CD4-positive, alpha-beta T cell treated with Interleukin-2 at 100 ng/mL for 4 hours (primary cell): ENCODE results near the gene RALA.

ENCODE experiments used
- DNase-seq: peaks from one replicate; pipeline ENCODE4 v3.0.0-alpha.2; 2020; ENCODE audit warnings: low spot score

RALA gene, protein sequence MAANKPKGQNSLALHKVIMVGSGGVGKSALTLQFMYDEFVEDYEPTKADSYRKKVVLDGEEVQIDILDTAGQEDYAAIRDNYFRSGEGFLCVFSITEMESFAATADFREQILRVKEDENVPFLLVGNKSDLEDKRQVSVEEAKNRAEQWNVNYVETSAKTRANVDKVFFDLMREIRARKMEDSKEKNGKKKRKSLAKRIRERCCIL

DNA sequence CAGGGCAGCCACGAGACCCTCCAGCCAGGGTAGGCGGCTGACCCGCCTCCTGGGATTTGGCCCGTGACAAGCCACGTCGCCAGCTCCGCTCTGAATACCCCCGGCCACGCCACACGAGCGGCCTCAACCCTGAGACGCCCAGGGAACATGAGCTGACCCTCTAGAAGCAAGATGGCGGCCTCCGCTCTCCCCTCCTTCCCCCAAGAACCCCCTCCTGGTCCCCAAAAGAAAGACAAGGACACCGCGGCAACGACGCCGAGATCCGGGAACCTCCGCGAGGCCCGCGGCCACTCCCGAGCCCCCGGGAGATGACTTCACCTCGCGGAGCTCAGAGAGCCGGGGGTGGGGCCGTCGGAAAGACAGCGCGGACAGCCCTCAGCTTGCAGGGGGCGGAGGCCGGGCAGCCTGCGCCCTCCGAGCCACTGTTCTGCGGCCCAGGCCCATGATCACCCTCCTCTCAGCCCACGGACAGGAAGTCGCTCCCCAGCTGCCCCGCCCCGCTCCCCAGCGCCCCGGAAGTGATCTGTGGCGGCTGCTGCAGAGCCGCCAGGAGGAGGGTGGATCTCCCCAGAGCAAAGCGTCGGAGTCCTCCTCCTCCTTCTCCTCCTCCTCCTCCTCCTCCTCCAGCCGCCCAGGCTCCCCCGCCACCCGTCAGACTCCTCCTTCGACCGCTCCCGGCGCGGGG lies at the start of gene RALA:
Gene RALA (plus strand): TSS at position 526 of the 685 bp plus-strand sequence. CDS start 63,096 bp downstream, outside the sequence.
- peak; percentile 90 for DNase-seq

DNA sequence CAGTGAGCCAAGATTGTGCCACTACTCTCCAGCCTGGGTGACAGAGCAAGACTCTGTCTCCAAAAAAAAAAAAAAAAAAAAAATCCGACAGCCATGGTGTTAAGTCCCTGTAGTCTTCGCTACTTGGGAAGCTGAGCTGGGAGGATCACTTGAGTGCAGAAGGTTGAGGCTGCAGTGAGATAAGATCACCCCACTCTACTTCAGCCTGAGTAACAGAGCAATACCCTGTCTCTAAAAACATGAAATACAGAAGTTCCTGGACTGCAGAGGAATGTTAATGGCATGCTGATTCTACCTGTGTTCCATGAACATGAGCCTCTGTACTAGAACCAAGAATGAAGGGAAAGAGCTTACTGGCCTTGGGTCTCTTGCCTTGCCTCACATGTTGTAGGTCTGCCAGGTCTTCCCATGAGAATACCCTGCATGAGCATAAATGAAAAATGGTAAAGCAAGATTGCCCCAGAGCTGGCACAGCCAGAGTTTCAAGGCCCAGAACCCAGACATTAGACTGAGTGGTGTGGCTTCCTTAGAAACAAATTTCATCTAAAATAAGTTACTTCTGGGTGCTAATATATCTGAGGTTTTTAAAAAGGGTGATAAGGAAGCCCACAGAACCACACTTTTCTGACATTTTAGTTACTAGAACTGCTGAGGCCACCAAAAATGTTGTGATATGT lies 48.6 kb upstream of the RALA start:
- DNase-seq: no peak

DNA sequence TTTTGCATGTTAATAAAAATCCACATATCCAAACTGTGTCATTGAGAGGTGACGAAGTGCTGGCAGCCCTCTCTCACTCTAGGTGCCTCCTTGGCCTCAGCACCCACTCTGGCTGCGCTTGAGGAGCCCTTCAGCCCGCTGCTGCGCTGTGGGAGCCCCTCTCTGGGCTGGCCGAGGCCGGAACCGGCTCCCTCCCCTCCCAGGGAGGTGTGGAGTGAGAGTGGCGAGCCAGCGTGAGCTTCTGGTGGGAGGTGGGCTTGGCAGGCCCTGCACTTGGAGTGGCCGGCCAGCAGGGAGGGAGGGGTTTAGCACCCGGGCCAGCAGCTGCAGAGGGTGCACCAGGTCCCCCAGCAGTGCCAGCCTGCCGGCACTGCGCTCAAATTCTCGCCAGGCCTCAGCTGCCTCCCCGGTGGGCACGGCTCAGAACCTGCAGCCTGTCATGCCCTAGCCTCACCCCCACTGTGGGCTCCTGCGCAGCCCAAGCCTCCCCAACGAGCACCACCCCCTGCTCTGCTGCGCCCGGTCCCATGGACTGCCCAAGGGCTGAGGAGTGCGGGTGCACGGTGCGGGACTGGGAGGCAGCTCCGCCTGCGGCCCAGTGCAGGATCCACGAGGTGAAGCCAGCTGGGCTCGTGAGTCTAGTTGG lies 46.0 kb upstream of the RALA start:
- no peak for DNase-seq

DNA sequence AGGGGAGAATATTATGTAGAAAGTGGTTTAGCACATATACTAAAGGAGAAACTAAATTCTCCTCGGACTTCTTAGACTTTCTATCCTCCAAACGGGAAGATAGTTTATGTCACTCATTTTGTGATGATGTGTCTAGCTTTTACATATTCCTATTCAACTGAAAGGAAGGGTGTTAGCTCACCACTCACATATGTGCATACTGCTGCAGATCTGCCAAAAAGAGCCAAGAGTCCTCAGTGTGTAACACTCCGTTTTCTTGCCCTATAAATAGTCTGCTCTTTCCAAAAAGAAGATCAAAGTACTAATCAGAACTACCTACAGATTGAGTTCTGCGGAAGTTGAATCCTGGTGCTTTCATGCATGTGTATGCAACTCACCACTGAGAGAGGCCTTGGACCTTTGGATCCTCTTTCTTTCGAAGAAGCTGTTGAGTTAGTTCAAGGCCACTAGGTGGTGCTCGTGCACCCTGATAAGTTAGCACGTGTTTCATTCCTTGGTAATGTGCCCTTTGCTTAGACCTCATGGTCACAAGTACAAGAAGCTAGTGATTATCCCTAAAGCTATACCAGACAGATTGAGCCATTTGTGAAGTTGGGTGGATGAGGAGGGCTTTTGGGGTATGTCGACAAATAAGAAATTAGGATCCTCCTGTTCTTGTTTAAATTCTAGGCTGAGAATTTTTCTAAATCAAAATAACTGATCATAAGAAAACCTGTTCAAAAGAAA lies 43.1 kb upstream of the RALA start:
- peak; percentile 85 for DNase-seq

DNA sequence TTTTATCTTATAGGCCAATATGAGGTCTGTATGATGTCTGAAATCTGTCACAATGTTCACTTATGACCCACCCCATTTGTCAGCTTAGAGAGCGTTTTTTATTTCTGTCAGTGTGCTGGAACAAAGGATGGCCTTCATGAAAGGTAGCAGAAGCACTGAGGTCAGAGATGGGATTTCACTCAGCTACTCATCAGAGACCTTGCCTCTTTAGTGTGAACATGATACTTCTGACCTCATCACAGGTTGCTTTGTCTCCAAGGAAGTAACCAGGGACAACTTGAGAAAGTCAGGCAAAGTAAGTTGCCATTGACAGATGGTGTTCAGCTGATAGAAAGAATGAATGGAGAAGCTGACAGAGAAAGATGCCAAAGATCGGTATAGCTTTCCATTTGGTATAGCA lies 40.8 kb upstream of the RALA start:
- DNase-seq: no peak

DNA sequence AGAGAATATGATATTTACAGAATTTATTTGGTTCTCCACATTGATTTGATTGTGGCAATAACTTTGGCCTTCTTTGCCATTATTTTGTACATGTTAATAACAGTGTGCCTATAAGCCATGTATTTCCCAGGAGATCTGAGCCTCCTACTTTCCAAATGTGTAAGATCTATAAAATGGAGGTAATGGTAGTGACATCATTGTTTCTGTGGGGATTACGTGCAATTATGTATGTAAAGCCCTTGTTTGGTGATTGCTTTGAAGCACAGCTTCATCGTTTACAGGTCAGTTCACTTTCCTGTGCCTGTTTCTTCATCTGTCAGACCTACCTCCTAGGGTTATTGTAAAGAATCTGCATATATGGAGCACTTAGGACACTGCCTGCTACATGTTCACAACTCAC lies 39.8 kb upstream of the RALA start:
- DNase-seq: no peak

DNA sequence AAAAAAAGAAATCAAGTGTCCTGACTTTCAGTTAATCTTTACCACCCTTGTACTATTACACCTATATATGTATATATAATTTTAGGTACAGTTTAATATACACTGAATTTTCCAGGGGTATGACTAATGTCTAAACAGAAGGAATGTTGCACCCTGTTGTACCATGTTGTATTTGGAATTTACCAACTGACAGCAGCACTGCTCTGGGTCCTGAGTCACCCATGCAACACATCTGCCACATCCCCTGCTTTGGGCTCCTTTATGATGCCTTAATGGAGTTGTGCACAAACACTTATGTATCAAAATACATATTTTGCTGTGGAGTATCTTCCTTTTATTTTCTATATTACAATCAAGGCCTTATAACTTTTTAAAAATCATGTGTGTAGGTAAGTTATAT lies 36.0 kb upstream of the RALA start:
- no peak for DNase-seq

DNA sequence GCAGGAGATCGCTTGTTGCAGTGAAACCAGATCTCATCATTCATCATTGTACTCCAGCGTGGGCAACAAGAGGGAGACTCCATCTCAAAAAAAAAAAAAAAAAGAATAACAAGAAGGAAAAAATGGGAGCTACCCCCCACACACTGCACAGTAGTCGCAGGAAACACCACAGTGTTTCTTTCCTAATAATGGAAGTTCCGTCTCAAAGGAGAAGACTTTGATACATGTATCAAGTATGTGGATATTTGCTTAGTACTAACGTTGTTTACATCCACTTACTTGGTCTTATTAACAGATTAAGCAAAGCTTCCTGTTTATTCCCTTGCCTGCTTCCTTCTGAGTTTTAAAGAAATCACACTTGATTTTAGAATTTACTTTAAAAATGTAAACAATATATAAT lies 35.0 kb upstream of the RALA start:
- DNase-seq: no peak

DNA sequence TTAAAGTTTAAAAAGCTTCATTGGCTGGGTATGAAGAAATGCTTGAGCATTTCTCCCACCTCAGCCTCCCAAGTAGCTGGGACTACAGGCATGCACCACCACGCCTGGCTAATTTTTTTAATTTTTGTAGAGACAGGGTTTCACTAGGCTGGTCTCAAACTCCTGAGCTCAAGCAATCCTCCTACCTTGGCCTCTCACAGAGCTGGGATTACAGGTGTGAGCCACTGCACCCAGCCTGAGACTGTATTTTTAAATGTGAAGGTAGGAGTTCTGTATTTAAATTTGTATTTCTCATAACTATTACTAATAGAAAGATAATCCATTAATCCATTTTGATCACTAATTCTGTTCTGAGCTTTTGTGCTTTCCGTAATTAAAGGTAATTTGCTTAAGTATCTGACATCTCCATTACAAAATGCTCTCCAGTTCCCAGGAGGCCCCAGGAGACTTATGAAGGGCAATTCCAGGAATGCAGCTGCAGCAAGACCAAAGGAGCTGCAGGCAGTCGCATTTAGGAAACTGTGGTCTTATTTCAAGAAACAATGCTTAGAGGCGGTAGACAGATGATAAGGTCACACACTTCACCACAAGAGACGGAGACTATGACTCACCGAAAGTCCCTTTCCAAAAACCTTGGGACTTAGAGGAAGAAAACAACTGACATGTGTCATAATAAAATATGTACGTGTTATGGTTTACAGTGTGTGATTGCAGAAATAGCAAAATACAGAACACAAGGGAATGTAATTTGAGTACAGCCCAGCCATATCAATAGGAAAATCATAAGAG lies 33.9 kb upstream of the RALA start:
- peak; percentile 88 for DNase-seq

DNA sequence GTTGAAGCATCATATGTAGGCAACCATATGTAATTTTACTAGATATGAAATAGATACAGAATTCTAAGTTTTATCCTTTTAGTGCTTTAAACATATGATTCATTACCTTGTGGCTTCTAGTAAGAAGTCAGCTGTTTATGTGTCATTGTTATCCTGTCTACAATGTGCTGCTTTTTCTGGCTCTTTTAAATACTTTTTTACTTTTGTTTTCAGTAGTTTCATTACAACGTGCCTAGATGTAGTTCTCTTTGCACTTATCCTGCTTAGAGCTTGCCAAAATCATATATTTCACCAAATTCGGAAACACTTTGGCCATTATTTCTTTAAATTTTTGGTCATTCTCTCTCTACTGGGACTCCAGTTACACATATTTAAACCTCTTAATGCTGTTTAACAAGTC lies 30.8 kb upstream of the RALA start:
- DNase-seq: peak; percentile 34

DNA sequence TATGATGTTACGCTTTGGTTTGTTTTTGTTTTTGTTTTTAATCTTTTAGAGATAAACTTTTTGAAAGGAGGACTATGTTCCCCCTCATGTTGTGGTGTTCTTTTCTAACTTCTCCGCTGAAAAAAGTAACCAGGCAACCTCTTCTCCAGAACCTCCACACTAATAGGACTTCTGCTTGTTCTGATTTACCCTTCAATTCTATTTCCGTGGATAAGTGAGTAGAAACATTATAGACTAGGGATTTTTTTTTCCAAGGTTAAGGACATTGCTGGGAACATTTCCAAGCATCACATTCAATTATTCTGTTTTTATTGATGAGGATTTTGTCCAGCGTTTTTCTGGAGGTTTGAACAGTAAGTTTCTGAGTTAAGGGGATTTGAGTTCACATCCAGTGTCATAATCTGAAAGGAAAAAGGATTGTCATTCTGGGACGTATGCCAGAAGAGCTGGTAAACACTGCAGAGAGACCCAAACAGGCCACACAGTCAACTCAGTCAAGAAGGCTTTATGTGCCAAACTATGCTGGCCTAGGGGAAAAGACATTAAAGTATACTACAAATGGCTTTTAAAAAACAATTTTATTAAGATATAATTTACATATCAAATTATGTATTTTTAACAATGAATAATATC lies 28.3 kb upstream of the RALA start:
- no peak for DNase-seq

DNA sequence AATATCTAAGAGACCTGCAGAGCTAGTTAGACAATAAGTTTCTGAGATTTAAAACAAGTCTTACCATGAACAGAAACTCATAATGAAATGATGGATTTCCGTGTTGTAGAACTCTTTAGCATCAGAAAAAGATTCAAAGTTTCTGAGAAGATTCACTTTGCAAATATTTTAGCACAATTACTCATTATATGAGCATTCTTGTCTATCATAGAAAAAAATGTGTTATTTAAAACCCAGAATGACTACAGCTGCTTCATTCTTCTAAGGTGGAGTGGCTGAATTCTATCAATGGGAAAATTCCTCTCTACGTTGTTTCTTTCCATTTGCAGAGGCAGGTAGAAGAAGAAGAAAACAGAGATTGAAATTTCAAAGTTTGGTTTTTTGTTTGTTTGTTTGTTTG lies 21.0 kb upstream of the RALA start:
- no peak for DNase-seq

DNA sequence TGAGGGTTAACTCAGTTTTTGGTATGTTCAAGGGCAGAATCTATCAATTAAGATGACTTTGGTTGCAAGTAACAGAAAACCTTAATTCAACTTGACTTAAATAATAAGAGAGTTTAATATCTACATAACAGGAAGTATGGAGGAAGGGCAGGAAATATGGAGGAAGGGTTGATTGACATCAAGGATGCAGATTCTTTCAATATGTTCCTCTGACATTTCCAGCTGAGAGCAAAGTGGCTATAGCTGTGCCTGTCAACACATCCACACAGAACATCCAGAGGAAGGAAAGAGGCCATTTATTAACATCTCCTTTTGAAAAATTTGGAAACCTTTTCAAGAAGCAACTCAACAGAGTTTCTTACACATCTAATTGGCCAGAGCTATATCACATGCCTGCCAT lies 19.4 kb upstream of the RALA start:
- no peak for DNase-seq

DNA sequence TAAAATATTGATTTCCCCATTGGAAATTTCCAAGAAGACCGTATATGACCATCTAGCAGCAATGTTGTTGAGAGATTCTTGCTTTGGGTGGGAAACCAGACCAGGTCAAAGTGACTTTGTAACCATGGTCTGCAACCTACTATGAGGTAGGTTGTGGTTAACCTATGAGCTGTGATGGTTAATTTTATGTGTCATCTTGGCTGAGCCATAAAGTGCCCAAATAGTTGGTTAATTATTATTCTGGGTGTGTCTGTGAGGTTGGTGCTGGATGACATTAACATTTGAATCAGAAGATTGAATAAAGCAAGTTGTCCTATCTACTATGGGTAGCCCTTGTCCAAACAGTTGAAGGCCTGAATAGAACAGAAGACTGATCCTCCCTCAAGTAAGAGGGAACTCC lies 18.3 kb upstream of the RALA start:
- DNase-seq: no peak

DNA sequence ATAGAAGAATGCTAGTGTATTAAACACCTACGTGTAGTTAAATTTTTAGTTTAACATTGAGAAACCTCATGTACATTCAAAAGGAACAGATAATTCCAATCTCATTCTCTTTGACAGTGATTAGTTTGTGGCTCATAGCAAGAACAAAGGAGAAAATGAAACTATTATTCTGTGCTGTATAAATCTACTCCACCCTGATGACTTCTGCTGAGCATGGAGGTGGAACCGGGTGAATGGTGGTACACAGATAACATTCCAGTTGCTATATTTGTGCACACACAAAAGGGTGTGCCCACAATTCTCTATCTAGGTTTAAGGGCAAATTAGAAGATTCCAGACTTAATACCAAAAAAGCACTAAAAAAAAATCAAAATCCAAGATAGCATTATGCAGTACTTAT lies 17.0 kb upstream of the RALA start:
- no peak for DNase-seq

DNA sequence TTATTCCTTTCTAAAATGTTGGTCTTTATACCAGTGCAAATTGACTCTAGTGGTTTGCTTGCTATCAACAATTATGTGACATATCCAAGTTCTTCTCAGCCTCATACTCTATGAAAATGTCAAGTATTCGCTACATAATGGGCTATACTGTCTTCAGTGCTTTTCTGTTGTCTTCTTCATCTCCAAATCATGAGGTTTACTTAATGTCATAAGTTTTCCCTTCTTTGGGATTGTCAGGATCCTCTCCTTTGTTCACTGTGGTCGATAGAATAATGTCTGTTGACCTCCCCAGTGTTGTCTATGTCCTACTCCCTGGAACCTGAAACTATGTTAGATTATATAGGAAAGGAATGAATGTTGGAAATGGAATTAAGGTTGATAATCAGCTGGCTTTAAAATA lies 16.4 kb upstream of the RALA start:
- no peak for DNase-seq

DNA sequence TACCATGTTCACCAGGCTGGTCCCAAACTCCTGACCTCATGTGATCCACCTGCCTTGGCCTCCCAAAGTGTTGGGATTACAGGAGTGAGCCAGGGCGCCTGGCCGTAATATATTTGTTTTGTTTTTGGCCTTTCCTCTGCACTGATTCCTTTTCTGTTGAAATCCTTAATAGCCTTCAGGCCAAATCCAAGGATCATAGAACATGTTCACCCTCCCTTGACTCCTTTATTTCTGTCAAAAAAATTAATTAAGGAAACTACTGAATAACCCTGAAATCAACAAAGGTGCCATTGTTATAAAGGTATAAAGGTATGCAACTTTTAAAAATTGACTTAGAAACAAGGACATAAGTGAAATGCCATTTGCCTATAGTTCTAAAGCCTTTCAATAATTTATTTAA lies 15.5 kb upstream of the RALA start:
- no peak for DNase-seq

DNA sequence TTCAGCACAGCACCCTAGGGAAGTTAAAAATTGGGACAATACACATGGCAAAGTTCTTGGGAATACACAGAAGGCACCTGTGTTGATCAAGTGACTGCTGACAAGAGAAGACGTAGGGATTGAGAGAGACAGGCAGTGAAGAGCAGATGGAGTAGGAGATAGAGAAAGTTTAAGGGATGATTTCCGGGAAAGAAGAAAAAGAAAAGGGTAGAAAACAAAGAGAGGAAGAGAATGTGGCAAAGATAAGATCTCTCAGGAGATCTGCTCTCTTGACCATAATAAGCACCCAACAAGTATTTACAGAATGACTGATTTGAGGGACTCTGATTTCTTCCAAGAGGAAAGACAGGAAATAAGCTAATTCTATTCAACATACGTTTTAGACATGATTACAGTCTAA lies 15.1 kb upstream of the RALA start:
- DNase-seq: no peak

DNA sequence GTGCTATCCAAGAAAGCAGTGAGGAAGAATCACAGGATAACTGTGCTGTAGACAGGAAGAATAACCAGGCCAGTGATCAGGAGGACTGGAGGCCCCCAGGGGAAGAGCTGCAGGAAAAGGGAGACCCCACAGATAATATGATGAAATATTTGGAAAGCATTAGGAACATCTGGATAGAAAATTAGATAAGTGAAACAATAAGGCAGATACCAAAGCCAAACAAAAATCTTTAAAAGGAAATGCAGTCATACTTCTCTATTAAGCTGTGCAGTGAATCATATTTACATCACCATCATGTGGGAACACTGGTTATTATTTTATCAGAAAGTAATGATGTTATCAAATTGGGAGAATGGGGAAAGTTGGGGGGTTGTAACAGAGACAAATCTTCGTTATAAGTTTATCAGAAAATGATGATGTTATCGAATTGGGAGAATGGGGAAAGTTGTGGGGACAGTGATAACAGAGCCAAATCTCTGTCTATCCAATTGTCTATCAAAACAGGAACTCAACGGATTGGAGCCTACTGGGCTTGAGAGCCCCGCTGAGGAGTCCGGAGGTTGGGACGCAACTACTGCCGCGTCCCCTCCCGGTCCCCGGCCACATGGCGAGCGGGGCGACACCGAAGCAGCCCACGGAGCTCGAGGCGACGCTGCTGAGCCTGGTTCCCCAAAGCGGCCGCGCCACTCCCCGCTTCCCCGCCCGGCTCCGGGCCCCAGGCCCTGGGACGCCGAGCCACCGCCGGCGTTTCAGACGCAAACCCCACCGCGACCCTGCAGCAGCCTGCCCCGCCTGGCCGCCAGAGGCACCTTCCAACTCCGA lies 14.0 kb upstream of the RALA start:
- no peak for DNase-seq

DNA sequence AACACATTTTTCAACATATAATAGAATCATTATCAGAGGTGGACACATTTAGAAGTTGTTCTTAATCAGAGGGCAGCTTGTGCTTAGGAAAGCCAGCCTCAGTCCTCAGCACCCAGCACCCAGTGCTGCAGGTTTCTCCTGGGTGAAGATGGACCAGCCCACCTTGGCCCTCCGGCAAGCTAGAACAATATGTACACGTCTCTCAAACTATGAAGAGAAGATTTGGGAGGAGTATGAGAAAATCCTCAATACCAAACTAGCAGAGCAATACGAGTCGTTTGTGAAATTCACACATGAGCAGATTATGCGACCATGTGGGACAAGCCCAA lies 13.5 kb upstream of the RALA start:
- DNase-seq: no peak
